ENCODE results near the gene FREM1. TPM values are rescaled to one million over a fixed set of nuclear protein-coding genes. Genes with fewer than 3 reads are reported as not detected.

Gene FREM1
- total RNA-seq, 1 experiment from 2014 or later, result 0.50 TPM

DNA sequence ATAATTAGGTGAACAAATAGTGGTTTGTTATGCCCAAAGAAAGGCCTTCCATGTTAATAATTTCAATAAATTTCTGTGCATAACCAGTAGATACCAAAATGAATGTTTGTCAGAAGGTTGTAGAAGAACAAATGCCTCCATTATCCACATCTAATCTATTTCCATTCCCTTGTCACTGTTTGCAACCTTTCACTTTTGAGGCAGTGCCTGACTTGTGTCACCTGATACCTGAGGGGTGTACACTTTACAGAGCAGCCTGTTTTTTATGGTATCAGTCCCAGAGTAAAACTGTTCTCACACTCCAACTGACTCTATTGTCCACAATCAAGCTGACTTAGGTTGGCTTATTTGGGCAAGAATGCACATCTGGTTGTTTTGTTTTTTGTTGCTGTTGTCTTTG lies 40.1 kb downstream of the FREM1 start:
- CTCF ChIA-PET, result no interaction called here
- H3K36me3 ChIP-seq (ENCODE audit: control insufficient read depth, insufficient read depth, low read length), result no peaks in the 10 kb centered on the region
- Mint-ChIP-seq H3K4me1 (ENCODE audit: low read depth, unreplicated experiment) (no peaks in the 10 kb centered on the region), H3K36me3 (ENCODE audit: insufficient read depth, unreplicated experiment) (no peaks in the 10 kb centered on the region), H3K27me3 (ENCODE audit: insufficient read depth, unreplicated experiment) (no peaks in the 10 kb centered on the region), H3K27ac (ENCODE audit: unreplicated experiment) (no peak overlapping the region), H3K9me3 (ENCODE audit: unreplicated experiment) (no peaks in the 10 kb centered on the region), H3K4me3 (ENCODE audit: unreplicated experiment) (no peak overlapping the region)
- no peak for DNase-seq
- POLR2A ChIA-PET, result no interaction called here
- H3K27me3 ChIP-seq (replicated peaks; ENCODE audit: control insufficient read depth, insufficient read depth, low read length), result no peaks in the 10 kb centered on the region
- no TSS peak for BruUV-seq (replicated peaks)
- H3K4me1 ChIP-seq, result no peaks in the 10 kb centered on the region
- TF ChIP-seq CTCF (IDR thresholded peaks at IDR 0.05; ENCODE audit: insufficient read depth in 1 of 2, low read depth in 1 of 2, low read length in 1 of 2, severe bottlenecking in 1 of 2, unreplicated experiment in 1 of 2), result no peak
- intact Hi-C loops (cut with micrococcal nuclease; ENCODE audit: unreplicated experiment), result no loop called here
- no peaks in the 10 kb centered on the region for H3K9me3 ChIP-seq
- H3K4me3 ChIP-seq (ENCODE audit: low read depth, low read length), result no peak overlapping the region

- no TSS peak for BruUV-seq (replicated peaks)
- no peaks in the 10 kb centered on the region for H3K4me1 Mint-ChIP-seq (ENCODE audit: low read depth, unreplicated experiment)
- intact Hi-C loops (cut with micrococcal nuclease; ENCODE audit: unreplicated experiment), result no loop called here
- no peak overlapping the region for H3K27ac Mint-ChIP-seq (ENCODE audit: unreplicated experiment)
- no peaks in the 10 kb centered on the region for H3K27me3 ChIP-seq (replicated peaks; ENCODE audit: control insufficient read depth, insufficient read depth, low read length)
- H3K9me3 ChIP-seq, result no peaks in the 10 kb centered on the region
- no peak overlapping the region for H3K4me3 ChIP-seq (ENCODE audit: low read depth, low read length)
- no peaks in the 10 kb centered on the region for H3K9me3 Mint-ChIP-seq (ENCODE audit: unreplicated experiment)
- no peak for DNase-seq
- H3K36me3 ChIP-seq (ENCODE audit: control insufficient read depth, insufficient read depth, low read length), result no peaks in the 10 kb centered on the region
- H3K36me3 Mint-ChIP-seq (ENCODE audit: insufficient read depth, unreplicated experiment), result no peaks in the 10 kb centered on the region
- ChIA-PET CTCF (no interaction called here), POLR2A (no interaction called here)
- H3K27me3 Mint-ChIP-seq (ENCODE audit: insufficient read depth, unreplicated experiment), result no peaks in the 10 kb centered on the region
- H3K4me1 ChIP-seq, result no peaks in the 10 kb centered on the region
- no peak overlapping the region for H3K4me3 Mint-ChIP-seq (ENCODE audit: unreplicated experiment)
- no peak for TF ChIP-seq CTCF (IDR thresholded peaks at IDR 0.05; ENCODE audit: insufficient read depth in 1 of 2, low read depth in 1 of 2, low read length in 1 of 2, severe bottlenecking in 1 of 2, unreplicated experiment in 1 of 2)
Observed at GRCh38 chr9:14869671-14870070, 40.6 kb downstream of the FREM1 start.

DNA sequence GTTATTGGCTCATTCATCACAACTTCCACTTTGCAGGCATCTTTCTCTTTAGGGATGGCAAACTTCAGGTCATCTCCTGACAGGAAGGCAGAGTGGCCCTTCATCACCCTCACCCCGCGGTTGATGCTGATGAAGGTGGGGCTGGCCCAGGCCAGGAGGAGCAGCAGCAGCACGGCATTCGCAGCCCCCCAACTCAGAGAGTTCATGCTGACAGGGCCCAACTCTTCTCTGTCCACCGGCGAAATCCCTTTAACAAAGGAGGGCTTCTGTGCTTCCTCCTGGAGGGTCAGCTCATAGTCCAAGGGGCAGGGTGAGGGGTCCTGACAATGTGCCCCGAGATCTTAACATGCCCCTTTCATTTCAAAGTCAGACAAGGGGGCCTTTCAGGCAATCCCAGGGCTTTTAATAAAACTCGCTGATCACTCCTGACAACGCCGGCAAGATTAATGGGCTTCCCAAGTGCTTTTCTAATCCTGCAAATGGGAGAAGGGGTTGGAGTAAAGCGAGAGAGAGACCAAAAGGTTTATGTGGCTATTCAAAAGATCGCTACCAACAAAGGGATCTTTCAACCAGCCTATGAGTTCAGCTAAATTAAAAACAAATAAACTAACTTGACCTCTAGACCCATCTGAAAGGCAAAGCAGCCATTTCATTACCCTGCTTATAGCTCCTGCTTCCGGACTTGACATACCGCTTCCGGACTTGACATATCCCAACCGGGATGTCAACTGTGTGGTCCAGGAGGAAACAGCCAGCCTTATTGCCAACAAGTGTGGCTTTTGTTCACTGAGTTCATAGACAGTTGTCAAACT lies 41.2 kb downstream of the FREM1 start:
- H3K4me1 ChIP-seq, result no peaks in the 10 kb centered on the region
- intact Hi-C loops (cut with micrococcal nuclease; ENCODE audit: unreplicated experiment), result no loop called here
- TF ChIP-seq CTCF (IDR thresholded peaks at IDR 0.05; ENCODE audit: insufficient read depth in 1 of 2, low read depth in 1 of 2, low read length in 1 of 2, severe bottlenecking in 1 of 2, unreplicated experiment in 1 of 2), result no peak
- H3K4me3 ChIP-seq (ENCODE audit: low read depth, low read length), result no peak overlapping the region
- H3K4me1 Mint-ChIP-seq (ENCODE audit: low read depth, unreplicated experiment), result no peaks in the 10 kb centered on the region
- no peaks in the 10 kb centered on the region for H3K36me3 Mint-ChIP-seq (ENCODE audit: insufficient read depth, unreplicated experiment)
- CTCF ChIA-PET, result no interaction called here
- no peak overlapping the region for H3K27ac Mint-ChIP-seq (ENCODE audit: unreplicated experiment)
- BruUV-seq (replicated peaks), result no TSS peak
- H3K9me3 Mint-ChIP-seq (ENCODE audit: unreplicated experiment), result no peaks in the 10 kb centered on the region
- H3K4me3 Mint-ChIP-seq (ENCODE audit: unreplicated experiment), result no peak overlapping the region
- no peaks in the 10 kb centered on the region for H3K36me3 ChIP-seq (ENCODE audit: control insufficient read depth, insufficient read depth, low read length)
- H3K27me3 ChIP-seq (replicated peaks; ENCODE audit: control insufficient read depth, insufficient read depth, low read length), result no peaks in the 10 kb centered on the region
- no peak for DNase-seq
- POLR2A ChIA-PET, result no interaction called here
- no peaks in the 10 kb centered on the region for H3K27me3 Mint-ChIP-seq (ENCODE audit: insufficient read depth, unreplicated experiment)
- no peaks in the 10 kb centered on the region for H3K9me3 ChIP-seq

All from Caco-2 (cell line).